Esophagus squamous epithelium (tissue), 4 donors: ENCODE results near the gene CRYGB.
"Not testable (repeated sequence)": the region's sequence is repeated elsewhere in the genome, so short reads cannot be mapped to it uniquely, and the experiment has no call there.

Source experiments
- POLR2A ChIP-seq, 4 donors: fragments of 450-650 bp; IDR thresholded peaks; one replicate each; pipeline ENCODE4 v1.6.1; 2017; ENCODE audit warnings: antibody characterized with exemption in 4 of 4, mild to moderate bottlenecking in 4 of 4, moderate library complexity in 3 of 4
- TF ChIP-seq, protein P1 (sequence below), 6 experiments: fragments of 450-650 bp in 4 of 6; fragments of 200-600 bp in 2 of 6; sonication (generic) in 2 of 6; IDR thresholded peaks; one replicate each; pipeline ENCODE4 v1.5.1; 2016 to 2019; ENCODE audit warnings: antibody characterized with exemption in 6 of 6, mild to moderate bottlenecking in 4 of 6, moderate library complexity in 4 of 6

DNA sequence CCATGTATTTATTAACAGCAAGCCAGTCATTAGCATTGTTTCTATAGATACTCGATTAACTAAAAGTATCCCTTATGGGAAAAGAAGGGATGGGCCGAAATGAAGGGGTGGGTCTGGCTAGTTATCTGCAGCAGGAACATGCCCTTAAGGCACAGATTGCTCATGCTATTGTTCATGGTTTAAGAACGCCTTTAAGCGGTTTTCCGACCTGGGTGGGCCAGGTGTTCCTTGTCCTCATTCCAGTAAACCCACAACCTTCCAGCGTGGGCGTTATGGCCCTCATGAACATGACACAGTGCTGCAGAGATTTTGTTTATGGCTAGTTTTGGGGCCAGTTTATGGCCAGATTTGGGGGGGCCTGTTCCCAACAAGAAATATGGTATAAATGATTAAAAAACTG is 7.6 kb downstream of the CRYGB start:
- TF ChIP-seq, protein P1, sequence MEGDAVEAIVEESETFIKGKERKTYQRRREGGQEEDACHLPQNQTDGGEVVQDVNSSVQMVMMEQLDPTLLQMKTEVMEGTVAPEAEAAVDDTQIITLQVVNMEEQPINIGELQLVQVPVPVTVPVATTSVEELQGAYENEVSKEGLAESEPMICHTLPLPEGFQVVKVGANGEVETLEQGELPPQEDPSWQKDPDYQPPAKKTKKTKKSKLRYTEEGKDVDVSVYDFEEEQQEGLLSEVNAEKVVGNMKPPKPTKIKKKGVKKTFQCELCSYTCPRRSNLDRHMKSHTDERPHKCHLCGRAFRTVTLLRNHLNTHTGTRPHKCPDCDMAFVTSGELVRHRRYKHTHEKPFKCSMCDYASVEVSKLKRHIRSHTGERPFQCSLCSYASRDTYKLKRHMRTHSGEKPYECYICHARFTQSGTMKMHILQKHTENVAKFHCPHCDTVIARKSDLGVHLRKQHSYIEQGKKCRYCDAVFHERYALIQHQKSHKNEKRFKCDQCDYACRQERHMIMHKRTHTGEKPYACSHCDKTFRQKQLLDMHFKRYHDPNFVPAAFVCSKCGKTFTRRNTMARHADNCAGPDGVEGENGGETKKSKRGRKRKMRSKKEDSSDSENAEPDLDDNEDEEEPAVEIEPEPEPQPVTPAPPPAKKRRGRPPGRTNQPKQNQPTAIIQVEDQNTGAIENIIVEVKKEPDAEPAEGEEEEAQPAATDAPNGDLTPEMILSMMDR (IDR thresholded peaks at IDR 0.05): not testable (repeated sequence)
- not testable (repeated sequence) for TF ChIP-seq POLR2A (IDR thresholded peaks at IDR 0.05)
